Measurements from ENCODE around the gene SCN1A.

Gene SCN1A

DNA sequence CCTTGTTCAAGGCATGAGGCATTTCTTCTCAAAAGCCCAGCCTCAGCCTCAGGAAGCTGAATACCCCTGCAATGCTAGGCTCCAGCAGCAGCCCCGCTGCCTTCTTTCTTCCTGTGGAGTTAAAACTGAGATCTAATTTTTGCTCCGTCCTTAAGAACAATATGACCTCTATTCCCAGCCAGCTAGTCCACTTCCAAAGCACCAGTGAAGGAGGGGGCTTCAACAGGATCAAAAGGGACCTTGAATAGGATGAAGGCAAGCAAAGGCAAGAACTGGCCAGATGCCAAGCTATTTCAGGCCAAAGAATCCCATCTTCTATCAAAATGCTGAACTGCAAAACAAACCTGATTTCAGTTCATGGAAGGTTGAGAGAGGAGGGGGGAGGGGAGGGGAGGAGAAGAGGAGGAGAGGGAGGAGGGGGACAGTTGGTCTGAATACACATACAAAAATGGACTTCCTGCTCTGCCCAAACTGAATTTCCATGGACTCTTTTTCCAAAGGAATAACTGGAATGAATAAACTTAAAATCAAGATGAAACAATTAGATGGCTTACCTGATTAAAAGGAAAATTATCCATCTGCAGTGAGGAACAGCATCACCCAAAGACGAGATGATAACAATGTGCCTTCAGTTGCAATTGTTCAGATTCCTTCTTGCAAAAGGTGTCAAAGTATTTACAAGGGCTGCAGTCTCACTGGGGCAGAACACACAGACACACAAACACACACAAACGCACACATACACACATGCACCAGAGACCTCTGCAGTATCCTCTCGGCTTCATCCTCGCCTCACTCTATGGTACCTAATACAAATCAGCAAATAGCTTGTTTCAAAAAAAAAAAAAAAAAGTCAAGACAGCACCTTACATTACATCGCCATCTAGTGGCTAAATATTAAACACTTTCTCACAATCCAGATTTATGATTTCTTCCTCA, at the start of gene SCN1A:
Gene SCN1A (minus strand): TSS at position 804 of the 939 bp plus-strand sequence. CDS start 54,399 bp downstream, outside the sequence.
- Histone ChIP-seq H3K9me3 (ENCODE audit: control insufficient read depth in 1 of 2, low read length in 2 of 2) (no peaks in the 10 kb centered on the region), H3K27me3 (ENCODE audit: control insufficient read depth in 1 of 2, insufficient read depth in 2 of 2, low read length in 2 of 2) (no peaks in the 10 kb centered on the region), H3K27ac (ENCODE audit: low read depth, low read length) (no peak within 1 kb of the TSS), H3K36me3 (ENCODE audit: control insufficient read depth in 1 of 2, insufficient read depth in 2 of 2, low read length in 2 of 2) (no peaks in the 10 kb centered on the region), H3K9ac (ENCODE audit: low read depth in 1 of 2, low read length in 2 of 2) (no peak within 1 kb of the TSS), H3K4me1 (ENCODE audit: control insufficient read depth in 1 of 2, insufficient read depth in 2 of 2, low read length in 2 of 2) (no peaks in the 10 kb centered on the region), H3K4me3 (ENCODE audit: low read depth in 1 of 2, low read length in 2 of 2) (no peak within 1 kb of the TSS)

DNA sequence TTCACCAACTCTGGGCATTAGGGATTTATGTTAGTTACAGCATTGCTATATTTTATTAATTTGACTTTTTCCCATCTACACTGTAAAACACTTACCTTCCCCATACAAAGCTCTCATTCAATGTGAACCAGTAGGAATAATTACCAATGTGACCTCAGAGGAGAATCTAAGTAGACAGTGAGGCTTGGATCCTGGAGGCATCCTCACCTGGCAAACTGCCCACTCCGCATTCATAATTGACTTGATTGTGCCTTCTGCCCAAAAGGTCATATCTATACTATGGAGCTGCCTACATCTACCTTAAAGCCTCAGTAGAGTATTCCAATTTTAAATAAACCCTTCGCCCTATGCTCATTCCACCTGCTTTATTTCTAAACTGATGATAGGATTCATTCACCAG, 45.4 kb upstream of the SCN1A start:
- H3K36me3 ChIP-seq (ENCODE audit: control insufficient read depth in 1 of 2, insufficient read depth in 2 of 2, low read length in 2 of 2): no peaks in the 10 kb centered on the region
- no peak overlapping the region for H3K9ac ChIP-seq (ENCODE audit: low read depth in 1 of 2, low read length in 2 of 2)
- H3K9me3 ChIP-seq (ENCODE audit: control insufficient read depth in 1 of 2, low read length in 2 of 2): no peaks in the 10 kb centered on the region
- no peak overlapping the region for H3K27ac ChIP-seq (ENCODE audit: low read depth, low read length)
- H3K4me1 ChIP-seq (ENCODE audit: control insufficient read depth in 1 of 2, insufficient read depth in 2 of 2, low read length in 2 of 2): no peaks in the 10 kb centered on the region
- no peaks in the 10 kb centered on the region for H3K27me3 ChIP-seq (ENCODE audit: control insufficient read depth in 1 of 2, insufficient read depth in 2 of 2, low read length in 2 of 2)
- H3K4me3 ChIP-seq (ENCODE audit: low read depth in 1 of 2, low read length in 2 of 2): no peak overlapping the region

DNA sequence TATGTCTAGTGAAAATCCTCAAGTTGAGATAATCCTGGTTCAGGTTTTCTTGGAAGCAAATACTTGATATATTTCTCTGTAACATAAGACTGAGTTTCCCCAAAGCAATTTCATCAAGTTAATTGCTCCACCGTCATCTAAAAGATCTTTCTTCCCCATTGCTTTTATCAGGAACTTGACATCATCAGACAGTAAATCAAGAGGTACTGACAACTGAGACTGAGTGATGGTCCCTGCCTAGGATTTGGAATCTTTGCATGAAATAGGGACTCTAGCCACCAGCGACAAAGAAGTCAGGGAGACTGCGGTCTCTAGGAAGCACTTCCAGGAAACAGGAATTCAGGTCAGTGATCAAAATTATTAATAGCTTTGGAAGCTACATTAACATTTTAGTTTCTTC, 43.4 kb upstream of the SCN1A start:
- Histone ChIP-seq H3K27me3 (ENCODE audit: control insufficient read depth in 1 of 2, insufficient read depth in 2 of 2, low read length in 2 of 2) (no peaks in the 10 kb centered on the region), H3K9ac (ENCODE audit: low read depth in 1 of 2, low read length in 2 of 2) (no peak overlapping the region), H3K36me3 (ENCODE audit: control insufficient read depth in 1 of 2, insufficient read depth in 2 of 2, low read length in 2 of 2) (no peaks in the 10 kb centered on the region), H3K9me3 (ENCODE audit: control insufficient read depth in 1 of 2, low read length in 2 of 2) (no peaks in the 10 kb centered on the region), H3K4me1 (ENCODE audit: control insufficient read depth in 1 of 2, insufficient read depth in 2 of 2, low read length in 2 of 2) (no peaks in the 10 kb centered on the region), H3K27ac (ENCODE audit: low read depth, low read length) (no peak overlapping the region), H3K4me3 (ENCODE audit: low read depth in 1 of 2, low read length in 2 of 2) (no peak overlapping the region)

DNA sequence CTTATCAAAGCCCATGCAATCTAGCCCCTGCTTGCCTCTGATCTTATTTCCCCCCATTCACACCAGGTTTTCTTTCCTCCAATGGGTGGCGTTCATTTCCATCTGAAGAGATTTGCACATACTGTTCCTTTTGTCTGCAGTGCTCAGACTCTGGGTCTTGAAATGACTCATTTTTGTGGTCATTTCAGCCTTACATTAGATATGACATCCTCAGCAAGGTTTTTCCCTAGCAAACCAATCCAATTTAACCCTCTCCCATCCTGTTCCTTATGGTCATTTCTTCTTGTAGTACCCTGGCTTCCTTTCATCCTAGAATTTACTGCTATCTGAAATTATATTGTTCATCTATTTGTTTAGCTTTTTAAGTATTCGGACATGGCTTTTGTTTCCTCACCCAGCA, 42.5 kb upstream of the SCN1A start:
- Histone ChIP-seq H3K4me1 (ENCODE audit: control insufficient read depth in 1 of 2, insufficient read depth in 2 of 2, low read length in 2 of 2) (no peaks in the 10 kb centered on the region), H3K27ac (ENCODE audit: low read depth, low read length) (no peak overlapping the region), H3K9me3 (ENCODE audit: control insufficient read depth in 1 of 2, low read length in 2 of 2) (no peaks in the 10 kb centered on the region), H3K27me3 (ENCODE audit: control insufficient read depth in 1 of 2, insufficient read depth in 2 of 2, low read length in 2 of 2) (no peaks in the 10 kb centered on the region), H3K36me3 (ENCODE audit: control insufficient read depth in 1 of 2, insufficient read depth in 2 of 2, low read length in 2 of 2) (no peaks in the 10 kb centered on the region), H3K9ac (ENCODE audit: low read depth in 1 of 2, low read length in 2 of 2) (no peak overlapping the region), H3K4me3 (ENCODE audit: low read depth in 1 of 2, low read length in 2 of 2) (no peak overlapping the region)

DNA sequence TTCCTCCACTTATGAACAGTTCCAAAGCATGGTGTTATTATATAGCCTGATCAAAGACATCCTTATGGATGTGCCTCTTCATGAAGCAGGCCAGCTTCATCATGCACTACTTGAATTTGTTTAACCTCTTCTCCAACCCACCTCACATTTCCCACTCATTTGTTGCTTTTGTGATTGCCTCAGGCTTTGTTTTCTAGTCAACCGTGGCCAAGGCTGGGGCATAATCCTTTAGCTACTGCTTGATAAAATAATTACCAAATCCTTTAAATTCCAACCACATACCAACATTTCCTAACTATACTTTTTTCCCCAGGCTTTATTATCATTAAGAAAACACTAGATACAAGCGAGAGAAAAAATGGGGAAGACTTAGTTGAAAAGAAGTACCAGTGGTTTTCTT, 39.6 kb upstream of the SCN1A start:
- Histone ChIP-seq H3K4me3 (ENCODE audit: low read depth in 1 of 2, low read length in 2 of 2) (no peak overlapping the region), H3K36me3 (ENCODE audit: control insufficient read depth in 1 of 2, insufficient read depth in 2 of 2, low read length in 2 of 2) (no peaks in the 10 kb centered on the region), H3K4me1 (ENCODE audit: control insufficient read depth in 1 of 2, insufficient read depth in 2 of 2, low read length in 2 of 2) (no peaks in the 10 kb centered on the region), H3K9me3 (ENCODE audit: control insufficient read depth in 1 of 2, low read length in 2 of 2) (no peaks in the 10 kb centered on the region), H3K9ac (ENCODE audit: low read depth in 1 of 2, low read length in 2 of 2) (no peak overlapping the region), H3K27ac (ENCODE audit: low read depth, low read length) (no peak overlapping the region), H3K27me3 (ENCODE audit: control insufficient read depth in 1 of 2, insufficient read depth in 2 of 2, low read length in 2 of 2) (no peaks in the 10 kb centered on the region)

DNA sequence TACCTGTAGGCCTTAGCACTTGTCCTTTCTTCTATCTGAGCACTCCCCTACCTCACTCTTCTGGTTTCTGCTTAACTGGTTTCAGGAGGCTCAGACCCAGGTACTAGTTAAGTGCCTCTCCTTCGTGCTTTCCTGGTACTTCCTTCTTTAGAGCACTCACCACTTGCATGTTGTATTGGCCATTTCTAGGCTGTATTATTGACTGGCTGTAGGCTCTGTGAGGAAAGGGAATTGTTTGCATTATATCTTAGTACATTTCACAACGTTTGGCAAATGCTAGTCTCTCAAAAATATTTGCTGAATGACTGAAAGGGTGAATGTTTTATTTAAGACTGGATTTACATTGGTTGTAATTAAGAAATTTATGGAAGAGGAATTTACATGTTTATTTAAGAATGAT, 36.0 kb upstream of the SCN1A start:
- no peaks in the 10 kb centered on the region for H3K27me3 ChIP-seq (ENCODE audit: control insufficient read depth in 1 of 2, insufficient read depth in 2 of 2, low read length in 2 of 2)
- H3K9me3 ChIP-seq (ENCODE audit: control insufficient read depth in 1 of 2, low read length in 2 of 2): no peaks in the 10 kb centered on the region
- no peak overlapping the region for H3K27ac ChIP-seq (ENCODE audit: low read depth, low read length)
- no peak overlapping the region for H3K4me3 ChIP-seq (ENCODE audit: low read depth in 1 of 2, low read length in 2 of 2)
- no peaks in the 10 kb centered on the region for H3K4me1 ChIP-seq (ENCODE audit: control insufficient read depth in 1 of 2, insufficient read depth in 2 of 2, low read length in 2 of 2)
- no peak overlapping the region for H3K9ac ChIP-seq (ENCODE audit: low read depth in 1 of 2, low read length in 2 of 2)
- H3K36me3 ChIP-seq (ENCODE audit: control insufficient read depth in 1 of 2, insufficient read depth in 2 of 2, low read length in 2 of 2): no peaks in the 10 kb centered on the region

DNA sequence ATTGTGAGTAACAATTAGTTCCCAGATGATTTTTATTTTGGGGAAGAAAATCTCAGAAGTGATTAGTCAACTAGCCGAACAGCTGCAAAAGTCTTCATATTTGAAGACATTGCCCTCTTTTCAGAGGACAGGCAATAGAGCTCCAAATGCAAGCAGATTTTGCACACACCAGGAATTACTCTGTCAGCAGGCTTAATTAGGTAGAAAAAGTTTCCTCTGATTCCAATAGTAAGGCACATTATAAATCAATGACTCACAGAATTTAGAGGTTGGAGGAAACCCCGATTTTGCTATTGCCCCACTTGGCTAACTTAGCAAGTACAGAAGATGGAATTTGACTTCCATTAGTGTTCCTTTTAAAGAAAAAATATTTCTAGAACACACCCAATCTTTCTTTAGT, 30.7 kb upstream of the SCN1A start:
- H3K9me3 ChIP-seq (ENCODE audit: control insufficient read depth in 1 of 2, low read length in 2 of 2): no peaks in the 10 kb centered on the region
- H3K4me1 ChIP-seq (ENCODE audit: control insufficient read depth in 1 of 2, insufficient read depth in 2 of 2, low read length in 2 of 2): no peaks in the 10 kb centered on the region
- H3K4me3 ChIP-seq (ENCODE audit: low read depth in 1 of 2, low read length in 2 of 2): no peak overlapping the region
- H3K27me3 ChIP-seq (ENCODE audit: control insufficient read depth in 1 of 2, insufficient read depth in 2 of 2, low read length in 2 of 2): no peaks in the 10 kb centered on the region
- H3K9ac ChIP-seq (ENCODE audit: low read depth in 1 of 2, low read length in 2 of 2): no peak overlapping the region
- H3K36me3 ChIP-seq (ENCODE audit: control insufficient read depth in 1 of 2, insufficient read depth in 2 of 2, low read length in 2 of 2): no peaks in the 10 kb centered on the region
- no peak overlapping the region for H3K27ac ChIP-seq (ENCODE audit: low read depth, low read length)

DNA sequence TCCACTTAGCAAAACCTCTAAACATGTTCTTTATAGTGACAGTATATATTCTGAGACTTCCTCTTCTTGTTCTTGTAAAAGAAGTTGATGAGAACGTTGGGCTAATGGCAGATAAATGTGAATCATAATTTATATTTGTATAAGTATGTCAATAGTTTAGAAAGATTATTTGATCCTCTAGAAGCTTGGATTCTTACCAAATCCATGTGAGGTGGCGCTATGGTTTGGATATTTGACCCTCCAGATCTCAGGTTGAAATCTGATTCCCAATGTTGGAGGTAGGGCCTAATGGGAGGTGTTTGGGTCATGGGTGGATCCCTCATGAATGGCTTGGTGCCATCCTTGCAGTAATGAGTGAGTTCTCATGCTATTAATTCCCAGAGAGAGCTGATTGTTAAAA, 29.8 kb upstream of the SCN1A start:
- H3K4me3 ChIP-seq (ENCODE audit: low read depth in 1 of 2, low read length in 2 of 2): no peak overlapping the region
- no peak overlapping the region for H3K9ac ChIP-seq (ENCODE audit: low read depth in 1 of 2, low read length in 2 of 2)
- H3K27me3 ChIP-seq (ENCODE audit: control insufficient read depth in 1 of 2, insufficient read depth in 2 of 2, low read length in 2 of 2): no peaks in the 10 kb centered on the region
- H3K4me1 ChIP-seq (ENCODE audit: control insufficient read depth in 1 of 2, insufficient read depth in 2 of 2, low read length in 2 of 2): no peaks in the 10 kb centered on the region
- no peaks in the 10 kb centered on the region for H3K9me3 ChIP-seq (ENCODE audit: control insufficient read depth in 1 of 2, low read length in 2 of 2)
- H3K27ac ChIP-seq (ENCODE audit: low read depth, low read length): no peak overlapping the region
- no peaks in the 10 kb centered on the region for H3K36me3 ChIP-seq (ENCODE audit: control insufficient read depth in 1 of 2, insufficient read depth in 2 of 2, low read length in 2 of 2)

DNA sequence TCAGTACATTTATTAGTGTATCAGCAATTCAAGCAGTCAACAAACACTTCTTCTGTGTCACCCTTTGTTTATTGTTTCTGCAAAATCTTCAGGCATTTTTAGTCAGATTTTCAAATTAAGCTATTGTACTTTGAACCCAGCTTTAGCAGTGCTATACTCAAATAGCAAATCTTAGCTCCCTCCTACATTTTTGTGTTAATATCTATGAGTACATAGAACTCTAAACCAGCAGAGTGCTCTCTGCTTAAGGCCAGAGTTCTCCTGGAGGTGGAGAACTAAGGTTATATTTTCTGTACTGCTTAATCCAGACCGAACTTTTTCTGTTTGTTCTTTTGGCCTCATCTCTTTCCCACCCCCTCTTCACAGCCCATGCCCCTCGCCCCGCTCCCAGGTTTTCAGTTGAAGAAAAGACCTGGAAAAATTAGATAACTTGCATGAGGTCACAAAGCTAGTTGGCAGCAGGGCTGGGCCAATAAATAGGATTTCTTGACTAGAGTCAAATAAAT, 29.2 kb upstream of the SCN1A start:
- Histone ChIP-seq H3K36me3 (ENCODE audit: control insufficient read depth in 1 of 2, insufficient read depth in 2 of 2, low read length in 2 of 2) (no peaks in the 10 kb centered on the region), H3K4me1 (ENCODE audit: control insufficient read depth in 1 of 2, insufficient read depth in 2 of 2, low read length in 2 of 2) (no peaks in the 10 kb centered on the region), H3K4me3 (ENCODE audit: low read depth in 1 of 2, low read length in 2 of 2) (no peak overlapping the region), H3K9me3 (ENCODE audit: control insufficient read depth in 1 of 2, low read length in 2 of 2) (no peaks in the 10 kb centered on the region), H3K9ac (ENCODE audit: low read depth in 1 of 2, low read length in 2 of 2) (no peak overlapping the region), H3K27me3 (ENCODE audit: control insufficient read depth in 1 of 2, insufficient read depth in 2 of 2, low read length in 2 of 2) (no peaks in the 10 kb centered on the region), H3K27ac (ENCODE audit: low read depth, low read length) (no peak overlapping the region)

DNA sequence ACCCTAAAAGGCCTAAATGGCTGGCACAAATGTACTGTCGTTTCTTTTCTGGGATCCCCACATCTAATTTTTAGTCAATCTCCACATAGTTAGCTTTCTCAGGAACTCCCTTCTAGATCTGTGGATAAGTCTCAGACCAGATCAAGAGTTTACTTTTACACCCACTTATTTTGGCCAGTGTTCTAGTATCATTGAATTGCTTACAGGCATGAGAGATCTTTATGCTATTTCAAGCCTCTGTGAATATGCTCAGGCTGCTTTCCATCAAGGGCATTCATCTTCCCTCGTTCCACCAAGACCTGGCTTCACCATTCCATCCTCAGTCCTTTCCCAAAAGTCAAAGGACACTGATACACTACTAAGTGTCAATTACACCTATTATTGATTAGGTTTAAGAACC, 27.8 kb upstream of the SCN1A start:
- no peaks in the 10 kb centered on the region for H3K36me3 ChIP-seq (ENCODE audit: control insufficient read depth in 1 of 2, insufficient read depth in 2 of 2, low read length in 2 of 2)
- no peaks in the 10 kb centered on the region for H3K4me1 ChIP-seq (ENCODE audit: control insufficient read depth in 1 of 2, insufficient read depth in 2 of 2, low read length in 2 of 2)
- H3K4me3 ChIP-seq (ENCODE audit: low read depth in 1 of 2, low read length in 2 of 2): no peak overlapping the region
- H3K27ac ChIP-seq (ENCODE audit: low read depth, low read length): no peak overlapping the region
- no peaks in the 10 kb centered on the region for H3K9me3 ChIP-seq (ENCODE audit: control insufficient read depth in 1 of 2, low read length in 2 of 2)
- no peaks in the 10 kb centered on the region for H3K27me3 ChIP-seq (ENCODE audit: control insufficient read depth in 1 of 2, insufficient read depth in 2 of 2, low read length in 2 of 2)
- H3K9ac ChIP-seq (ENCODE audit: low read depth in 1 of 2, low read length in 2 of 2): no peak overlapping the region
